ENCODE measurements around the gene GNG13.
"Not testable (repeated sequence)": the region's sequence is repeated elsewhere in the genome, so short reads cannot be mapped to it uniquely, and the experiment has no call there.

The GNG13 gene

DNA sequence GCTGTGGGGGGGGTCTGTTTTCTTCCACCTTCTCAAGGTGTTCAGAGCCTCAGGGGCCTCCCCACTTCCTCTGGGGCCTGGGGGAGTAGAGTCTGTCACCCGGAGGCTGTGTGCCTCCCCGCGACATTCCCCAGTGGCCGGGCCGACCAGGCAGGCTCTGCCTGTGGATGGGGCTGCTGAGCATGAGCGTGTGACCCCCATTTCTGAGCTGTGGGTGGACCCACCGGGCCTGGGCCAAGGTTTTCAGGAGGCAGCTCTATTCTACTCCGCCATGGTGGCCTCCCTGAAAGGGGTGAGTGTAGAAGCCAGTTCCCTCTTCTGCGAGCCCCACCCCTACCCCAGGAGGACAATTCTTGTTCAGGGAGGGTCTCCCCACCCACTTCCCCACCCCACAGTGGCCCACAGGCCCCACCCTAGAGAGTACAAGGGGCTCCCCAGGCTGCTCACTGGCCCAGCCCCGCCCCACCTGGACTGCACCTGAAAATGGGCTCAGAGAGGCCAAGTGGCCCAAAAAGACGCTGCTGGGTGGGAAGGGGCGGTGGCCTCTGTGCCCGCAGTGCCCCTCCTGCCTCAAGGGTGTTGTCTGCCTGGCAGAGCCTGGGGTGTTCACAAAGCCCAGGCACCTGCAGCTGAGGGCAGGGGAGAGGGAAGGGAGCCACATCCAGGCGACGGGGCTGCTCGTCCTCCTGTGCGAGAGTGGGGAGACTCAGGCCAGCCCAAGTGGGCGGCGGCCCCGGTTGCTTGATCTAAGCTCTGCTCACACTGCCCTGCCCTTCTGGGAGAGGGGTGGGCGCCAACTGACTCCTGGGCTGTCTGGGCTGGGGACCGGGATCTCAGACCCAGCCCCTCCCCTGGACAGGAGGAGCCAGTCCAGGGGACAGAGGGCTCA is 38.7 kb downstream of the GNG13 start:
- Histone ChIP-seq H3K4me1 (ENCODE audit: control insufficient read depth in 1 of 2, insufficient read depth in 2 of 2, low read length in 2 of 2) (peaks cover 11 to 14% of the 10 kb centered on the region in 2 donors), H3K4me3 (ENCODE audit: low read depth in 1 of 2, low read length in 2 of 2) (no peak overlapping the region), H3K36me3 (ENCODE audit: control insufficient read depth in 1 of 2, insufficient read depth in 2 of 2, low read length in 2 of 2) (no peaks in the 10 kb centered on the region), H3K27ac (ENCODE audit: low read depth, low read length) (no peak overlapping the region), H3K27me3 (ENCODE audit: control insufficient read depth in 1 of 2, insufficient read depth in 2 of 2, low read length in 2 of 2) (peaks cover 0 to 3% of the 10 kb centered on the region in 2 donors), H3K9me3 (ENCODE audit: control insufficient read depth in 1 of 2, low read length in 2 of 2) (no peaks in the 10 kb centered on the region), H3K9ac (ENCODE audit: low read depth in 1 of 2, low read length in 2 of 2) (no peak overlapping the region)

DNA sequence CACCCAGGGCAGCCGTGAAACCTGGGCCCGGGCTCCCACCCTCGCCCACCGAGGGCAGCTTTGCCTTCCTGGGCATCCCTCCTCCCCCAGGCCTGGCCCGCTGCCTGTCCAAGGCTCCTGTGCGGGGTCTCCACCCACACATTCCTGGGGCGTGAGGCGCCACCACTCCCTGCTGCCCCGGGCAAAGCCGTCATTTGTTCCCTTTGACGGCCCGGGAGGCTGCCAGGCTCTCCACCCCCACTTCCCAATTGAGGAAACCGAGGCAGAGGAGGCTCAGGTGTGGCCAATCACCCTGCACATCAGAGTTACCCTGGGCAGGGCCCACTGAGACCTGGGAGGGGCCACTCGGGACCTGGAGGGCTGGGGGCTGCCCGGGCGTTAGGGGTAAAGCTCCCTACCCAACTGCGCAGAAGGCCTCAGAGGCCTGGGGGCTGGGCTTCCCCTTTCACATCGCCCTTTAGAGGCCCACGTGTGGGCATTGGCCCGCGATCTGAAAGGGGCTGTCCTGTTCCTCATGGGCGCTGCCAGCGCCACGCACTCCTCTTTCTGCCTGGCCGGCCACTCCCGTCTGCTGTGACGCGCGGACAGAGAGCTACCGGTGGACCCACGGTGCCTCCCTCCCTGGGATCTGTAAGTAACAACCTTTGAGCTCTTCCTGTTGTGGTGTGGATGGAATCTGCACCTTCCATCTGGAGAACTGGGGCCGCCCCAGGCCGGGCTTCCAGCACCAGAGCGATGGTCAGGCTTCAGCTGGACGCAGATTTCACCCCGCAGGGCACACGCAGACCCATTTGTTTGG is 39.8 kb downstream of the GNG13 start, which contains the start of gene MSLN:
Gene MSLN (plus strand): TSS at position 190 of the 799 bp plus-strand sequence. CDS start 1,947 bp downstream, outside the sequence.
- H3K9ac ChIP-seq (ENCODE audit: low read depth in 1 of 2, low read length in 2 of 2): no peak within 1 kb of the TSS
- no peaks in the 10 kb centered on the region for H3K9me3 ChIP-seq (ENCODE audit: control insufficient read depth in 1 of 2, low read length in 2 of 2)
- peaks cover 11 to 14% of the 10 kb centered on the region in 2 donors for H3K4me1 ChIP-seq (ENCODE audit: control insufficient read depth in 1 of 2, insufficient read depth in 2 of 2, low read length in 2 of 2)
- no peak within 1 kb of the TSS for H3K4me3 ChIP-seq (ENCODE audit: low read depth in 1 of 2, low read length in 2 of 2)
- H3K27ac ChIP-seq (ENCODE audit: low read depth, low read length): no peak within 1 kb of the TSS
- peaks cover 2 to 3% of the 10 kb centered on the region in 2 donors for H3K27me3 ChIP-seq (ENCODE audit: control insufficient read depth in 1 of 2, insufficient read depth in 2 of 2, low read length in 2 of 2)
- no peaks in the 10 kb centered on the region for H3K36me3 ChIP-seq (ENCODE audit: control insufficient read depth in 1 of 2, insufficient read depth in 2 of 2, low read length in 2 of 2)

GRCh38 chr16:760065-760464 is 40.5 kb downstream of the GNG13 start:
- Histone ChIP-seq H3K27me3 (ENCODE audit: control insufficient read depth in 1 of 2, insufficient read depth in 2 of 2, low read length in 2 of 2) (peaks cover 3% of the 10 kb centered on the region in 2 donors), H3K27ac (ENCODE audit: low read depth, low read length) (no peak overlapping the region), H3K9me3 (ENCODE audit: control insufficient read depth in 1 of 2, low read length in 2 of 2) (no peaks in the 10 kb centered on the region), H3K36me3 (ENCODE audit: control insufficient read depth in 1 of 2, insufficient read depth in 2 of 2, low read length in 2 of 2) (no peaks in the 10 kb centered on the region), H3K4me1 (ENCODE audit: control insufficient read depth in 1 of 2, insufficient read depth in 2 of 2, low read length in 2 of 2) (peaks cover 11 to 14% of the 10 kb centered on the region in 2 donors), H3K9ac (ENCODE audit: low read depth in 1 of 2, low read length in 2 of 2) (no peak overlapping the region), H3K4me3 (ENCODE audit: low read depth in 1 of 2, low read length in 2 of 2) (no peak overlapping the region)

GRCh38 chr16:759110-759910 is 41.2 kb downstream of the GNG13 start:
- H3K9ac ChIP-seq (ENCODE audit: low read depth in 1 of 2, low read length in 2 of 2): no peak overlapping the region
- no peak overlapping the region for H3K4me3 ChIP-seq (ENCODE audit: low read depth in 1 of 2, low read length in 2 of 2)
- H3K27me3 ChIP-seq (ENCODE audit: control insufficient read depth in 1 of 2, insufficient read depth in 2 of 2, low read length in 2 of 2): peaks cover 3% of the 10 kb centered on the region in 2 donors
- no peaks in the 10 kb centered on the region for H3K9me3 ChIP-seq (ENCODE audit: control insufficient read depth in 1 of 2, low read length in 2 of 2)
- peaks cover 11 to 14% of the 10 kb centered on the region in 2 donors for H3K4me1 ChIP-seq (ENCODE audit: control insufficient read depth in 1 of 2, insufficient read depth in 2 of 2, low read length in 2 of 2)
- no peak overlapping the region for H3K27ac ChIP-seq (ENCODE audit: low read depth, low read length)
- H3K36me3 ChIP-seq (ENCODE audit: control insufficient read depth in 1 of 2, insufficient read depth in 2 of 2, low read length in 2 of 2): no peaks in the 10 kb centered on the region

- no peaks in the 10 kb centered on the region for H3K36me3 ChIP-seq (ENCODE audit: control insufficient read depth in 1 of 2, insufficient read depth in 2 of 2, low read length in 2 of 2)
- no peak overlapping the region for H3K9ac ChIP-seq (ENCODE audit: low read depth in 1 of 2, low read length in 2 of 2)
- H3K27me3 ChIP-seq (ENCODE audit: control insufficient read depth in 1 of 2, insufficient read depth in 2 of 2, low read length in 2 of 2): peaks cover 3 to 15% of the 10 kb centered on the region in 2 donors
- no peak overlapping the region for H3K27ac ChIP-seq (ENCODE audit: low read depth, low read length)
- peaks cover 8 to 9% of the 10 kb centered on the region in 2 donors for H3K4me1 ChIP-seq (ENCODE audit: control insufficient read depth in 1 of 2, insufficient read depth in 2 of 2, low read length in 2 of 2)
- H3K9me3 ChIP-seq (ENCODE audit: control insufficient read depth in 1 of 2, low read length in 2 of 2): no peaks in the 10 kb centered on the region
- no peak overlapping the region for H3K4me3 ChIP-seq (ENCODE audit: low read depth in 1 of 2, low read length in 2 of 2)
Observed at GRCh38 chr16:756428-756827, 44.1 kb downstream of the GNG13 start.

DNA sequence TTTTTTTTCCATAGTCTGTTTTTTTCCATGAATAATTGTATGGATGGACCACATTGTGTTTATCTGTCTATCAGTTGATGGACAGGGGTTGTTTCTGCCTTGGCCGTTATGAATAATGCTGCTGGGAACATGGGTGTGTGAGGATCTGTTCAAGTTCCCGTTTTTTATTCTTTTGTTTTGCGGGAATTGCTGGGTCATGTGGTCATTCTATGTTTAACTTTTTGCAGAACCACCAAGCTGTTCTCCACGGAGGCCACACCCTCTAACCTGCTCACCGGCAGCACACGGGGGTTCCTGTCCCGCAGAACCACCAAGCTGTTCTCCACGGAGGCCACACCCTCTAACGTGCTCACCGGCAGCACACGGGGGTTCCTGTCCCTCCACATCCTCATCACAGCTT is 45.9 kb downstream of the GNG13 start:
- peaks cover 6 to 26% of the 10 kb centered on the region in 2 donors for H3K27me3 ChIP-seq (ENCODE audit: control insufficient read depth in 1 of 2, insufficient read depth in 2 of 2, low read length in 2 of 2)
- H3K27ac ChIP-seq (ENCODE audit: low read depth, low read length): no peak overlapping the region
- no peak overlapping the region for H3K9ac ChIP-seq (ENCODE audit: low read depth in 1 of 2, low read length in 2 of 2)
- H3K9me3 ChIP-seq (ENCODE audit: control insufficient read depth in 1 of 2, low read length in 2 of 2): no peaks in the 10 kb centered on the region
- no peak overlapping the region for H3K4me3 ChIP-seq (ENCODE audit: low read depth in 1 of 2, low read length in 2 of 2)
- H3K36me3 ChIP-seq (ENCODE audit: control insufficient read depth in 1 of 2, insufficient read depth in 2 of 2, low read length in 2 of 2): no peaks in the 10 kb centered on the region
- no peaks in the 10 kb centered on the region for H3K4me1 ChIP-seq (ENCODE audit: control insufficient read depth in 1 of 2, insufficient read depth in 2 of 2, low read length in 2 of 2)

DNA sequence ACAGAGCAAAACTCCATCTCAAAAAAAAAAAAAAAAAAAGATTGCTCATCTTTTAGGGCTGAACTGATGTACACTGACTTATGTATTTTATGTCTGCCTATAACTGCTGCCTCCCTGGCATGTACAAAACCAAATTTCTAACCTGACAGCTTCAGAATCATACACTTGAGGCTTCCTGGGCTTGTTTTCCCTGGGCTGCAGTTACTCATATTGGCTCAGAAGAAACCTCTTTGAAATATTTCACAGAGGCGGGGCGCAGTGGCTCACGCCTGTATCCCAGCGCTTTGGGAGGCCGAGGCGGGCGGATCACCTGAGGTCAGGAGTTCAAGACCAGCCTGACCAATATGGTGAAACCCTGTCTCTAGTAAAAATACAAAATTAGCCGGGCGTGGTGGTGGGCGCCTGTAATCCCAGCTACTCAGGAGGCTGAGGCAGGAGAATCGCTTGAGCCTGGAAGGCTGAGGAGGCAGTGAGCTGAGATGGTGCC is 46.4 kb downstream of the GNG13 start:
- not testable (repeated sequence) for H3K9ac ChIP-seq (ENCODE audit: low read depth in 1 of 2, low read length in 2 of 2); H3K36me3 ChIP-seq (ENCODE audit: control insufficient read depth in 1 of 2, insufficient read depth in 2 of 2, low read length in 2 of 2); H3K4me3 ChIP-seq (ENCODE audit: low read depth in 1 of 2, low read length in 2 of 2); H3K27ac ChIP-seq (ENCODE audit: low read depth, low read length); H3K9me3 ChIP-seq (ENCODE audit: control insufficient read depth in 1 of 2, low read length in 2 of 2); H3K4me1 ChIP-seq (ENCODE audit: control insufficient read depth in 1 of 2, insufficient read depth in 2 of 2, low read length in 2 of 2)
- peaks cover 6 to 26% of the 10 kb centered on the region in 2 donors for H3K27me3 ChIP-seq (ENCODE audit: control insufficient read depth in 1 of 2, insufficient read depth in 2 of 2, low read length in 2 of 2)

GRCh38 chr16:752007-752312 is 48.6 kb downstream of the GNG13 start:
- Histone ChIP-seq H3K9ac (ENCODE audit: low read depth in 1 of 2, low read length in 2 of 2) (no peak overlapping the region), H3K27me3 (ENCODE audit: control insufficient read depth in 1 of 2, insufficient read depth in 2 of 2, low read length in 2 of 2) (peaks cover 6 to 26% of the 10 kb centered on the region in 2 donors), H3K9me3 (ENCODE audit: control insufficient read depth in 1 of 2, low read length in 2 of 2) (no peaks in the 10 kb centered on the region), H3K4me3 (ENCODE audit: low read depth in 1 of 2, low read length in 2 of 2) (no peak overlapping the region), H3K4me1 (ENCODE audit: control insufficient read depth in 1 of 2, insufficient read depth in 2 of 2, low read length in 2 of 2) (no peaks in the 10 kb centered on the region), H3K36me3 (ENCODE audit: control insufficient read depth in 1 of 2, insufficient read depth in 2 of 2, low read length in 2 of 2) (no peaks in the 10 kb centered on the region), H3K27ac (ENCODE audit: low read depth, low read length) (no peak overlapping the region)

DNA sequence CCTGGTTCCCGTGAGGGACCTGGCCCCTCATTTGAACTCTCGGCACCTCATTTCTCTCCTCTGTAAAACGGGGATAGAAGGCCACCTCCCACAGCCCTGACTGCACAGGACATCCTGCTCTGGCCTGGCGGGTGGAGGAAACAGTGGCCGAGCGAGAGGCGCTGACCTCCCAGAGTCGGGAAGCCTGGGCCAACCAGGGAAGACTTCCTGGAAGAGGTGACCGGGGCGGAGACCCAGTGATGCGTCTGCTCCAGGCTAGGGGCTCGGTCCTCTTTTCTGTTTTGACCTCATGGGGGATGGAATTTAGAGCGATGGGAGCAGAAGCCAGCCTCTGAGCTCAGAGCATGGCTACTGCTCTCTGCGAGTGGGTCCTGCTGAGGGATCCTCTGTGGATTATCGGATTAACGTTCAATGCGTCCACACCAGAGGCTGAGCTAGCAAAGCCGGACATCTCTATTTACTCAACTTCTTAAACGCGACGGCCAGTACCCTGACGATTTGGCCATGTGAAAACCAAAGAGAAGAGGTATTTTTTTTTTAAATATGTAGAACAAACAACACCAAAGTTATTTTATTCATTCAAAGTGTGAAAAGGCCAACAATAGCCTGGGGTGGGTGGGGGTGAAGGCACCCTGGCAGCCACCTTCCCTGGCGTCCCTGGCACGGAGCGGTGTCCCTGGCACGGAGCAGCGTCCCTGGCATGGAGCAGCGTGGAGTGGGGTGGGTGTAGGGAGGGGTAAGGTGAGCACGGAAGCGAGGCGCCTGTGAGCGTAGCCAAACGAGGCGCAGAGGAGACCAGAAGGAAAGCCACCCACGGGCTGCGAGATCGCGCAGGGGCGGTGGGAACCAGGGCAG is 49.2 kb downstream of the GNG13 start:
- Histone ChIP-seq H3K9me3 (ENCODE audit: control insufficient read depth in 1 of 2, low read length in 2 of 2) (no peaks in the 10 kb centered on the region), H3K4me3 (ENCODE audit: low read depth in 1 of 2, low read length in 2 of 2) (no peak overlapping the region), H3K36me3 (ENCODE audit: control insufficient read depth in 1 of 2, insufficient read depth in 2 of 2, low read length in 2 of 2) (no peaks in the 10 kb centered on the region), H3K4me1 (ENCODE audit: control insufficient read depth in 1 of 2, insufficient read depth in 2 of 2, low read length in 2 of 2) (no peaks in the 10 kb centered on the region), H3K27ac (ENCODE audit: low read depth, low read length) (no peak overlapping the region), H3K9ac (ENCODE audit: low read depth in 1 of 2, low read length in 2 of 2) (no peak overlapping the region), H3K27me3 (ENCODE audit: control insufficient read depth in 1 of 2, insufficient read depth in 2 of 2, low read length in 2 of 2) (peaks cover 6 to 26% of the 10 kb centered on the region in 2 donors)

Measured in duodenal mucosa (tissue), 2 donors.